22Rv1 (cell line): ENCODE results near the gene TSPAN33.

Experiments used
- ZFX ChIP-seq: fragments of 450-650 bp; IDR thresholded peaks from 2 replicates; pipeline ENCODE4 v1.6.1; 2017; ENCODE audit warnings: antibody characterized with exemption, borderline replicate concordance
- TF ChIP-seq, protein P1 (sequence below): fragments of 450-650 bp; IDR thresholded peaks from 2 replicates; pipeline ENCODE4 v1.5.1; 2017; ENCODE audit warnings: mild to moderate bottlenecking

DNA sequence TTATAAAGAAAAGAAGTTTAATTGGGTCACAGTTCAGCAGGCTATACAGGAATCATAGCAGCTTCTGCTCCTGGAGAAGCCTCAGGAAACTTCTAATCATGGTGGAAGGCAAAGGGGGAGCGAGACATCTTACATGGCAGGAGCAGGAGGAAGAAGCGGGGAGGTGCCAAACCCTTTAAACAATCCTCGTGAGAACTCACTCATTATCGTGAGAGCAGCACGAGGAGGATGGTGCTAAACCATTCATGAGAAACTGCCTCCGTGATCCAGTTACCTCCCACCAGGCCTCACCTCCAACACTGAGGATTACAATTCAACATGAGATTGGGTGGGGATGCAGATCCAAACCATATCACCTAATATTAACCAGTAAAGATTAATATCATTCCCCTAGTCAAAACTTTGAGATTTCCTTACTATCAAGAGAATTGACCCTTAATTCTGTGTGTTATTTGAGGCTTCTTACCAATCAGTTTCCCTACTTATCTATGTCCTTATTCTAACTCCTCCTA lies 42.3 kb downstream of the TSPAN33 start:
- TF ChIP-seq, protein P1, sequence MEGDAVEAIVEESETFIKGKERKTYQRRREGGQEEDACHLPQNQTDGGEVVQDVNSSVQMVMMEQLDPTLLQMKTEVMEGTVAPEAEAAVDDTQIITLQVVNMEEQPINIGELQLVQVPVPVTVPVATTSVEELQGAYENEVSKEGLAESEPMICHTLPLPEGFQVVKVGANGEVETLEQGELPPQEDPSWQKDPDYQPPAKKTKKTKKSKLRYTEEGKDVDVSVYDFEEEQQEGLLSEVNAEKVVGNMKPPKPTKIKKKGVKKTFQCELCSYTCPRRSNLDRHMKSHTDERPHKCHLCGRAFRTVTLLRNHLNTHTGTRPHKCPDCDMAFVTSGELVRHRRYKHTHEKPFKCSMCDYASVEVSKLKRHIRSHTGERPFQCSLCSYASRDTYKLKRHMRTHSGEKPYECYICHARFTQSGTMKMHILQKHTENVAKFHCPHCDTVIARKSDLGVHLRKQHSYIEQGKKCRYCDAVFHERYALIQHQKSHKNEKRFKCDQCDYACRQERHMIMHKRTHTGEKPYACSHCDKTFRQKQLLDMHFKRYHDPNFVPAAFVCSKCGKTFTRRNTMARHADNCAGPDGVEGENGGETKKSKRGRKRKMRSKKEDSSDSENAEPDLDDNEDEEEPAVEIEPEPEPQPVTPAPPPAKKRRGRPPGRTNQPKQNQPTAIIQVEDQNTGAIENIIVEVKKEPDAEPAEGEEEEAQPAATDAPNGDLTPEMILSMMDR: no peak
- TF ChIP-seq ZFX: no peak
